ENCODE data around the gene KCTD5. TPM values are rescaled to one million over a fixed set of nuclear protein-coding genes. Genes with fewer than 3 reads are reported as not detected.
"Not testable (repeated sequence)": the region's sequence is repeated elsewhere in the genome, so short reads cannot be mapped to it uniquely, and the experiment has no call there.

The KCTD5 gene, protein sequence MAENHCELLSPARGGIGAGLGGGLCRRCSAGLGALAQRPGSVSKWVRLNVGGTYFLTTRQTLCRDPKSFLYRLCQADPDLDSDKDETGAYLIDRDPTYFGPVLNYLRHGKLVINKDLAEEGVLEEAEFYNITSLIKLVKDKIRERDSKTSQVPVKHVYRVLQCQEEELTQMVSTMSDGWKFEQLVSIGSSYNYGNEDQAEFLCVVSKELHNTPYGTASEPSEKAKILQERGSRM
- total RNA-seq, result 10 to 100 TPM; 27.5 to 30.1 TPM

DNA sequence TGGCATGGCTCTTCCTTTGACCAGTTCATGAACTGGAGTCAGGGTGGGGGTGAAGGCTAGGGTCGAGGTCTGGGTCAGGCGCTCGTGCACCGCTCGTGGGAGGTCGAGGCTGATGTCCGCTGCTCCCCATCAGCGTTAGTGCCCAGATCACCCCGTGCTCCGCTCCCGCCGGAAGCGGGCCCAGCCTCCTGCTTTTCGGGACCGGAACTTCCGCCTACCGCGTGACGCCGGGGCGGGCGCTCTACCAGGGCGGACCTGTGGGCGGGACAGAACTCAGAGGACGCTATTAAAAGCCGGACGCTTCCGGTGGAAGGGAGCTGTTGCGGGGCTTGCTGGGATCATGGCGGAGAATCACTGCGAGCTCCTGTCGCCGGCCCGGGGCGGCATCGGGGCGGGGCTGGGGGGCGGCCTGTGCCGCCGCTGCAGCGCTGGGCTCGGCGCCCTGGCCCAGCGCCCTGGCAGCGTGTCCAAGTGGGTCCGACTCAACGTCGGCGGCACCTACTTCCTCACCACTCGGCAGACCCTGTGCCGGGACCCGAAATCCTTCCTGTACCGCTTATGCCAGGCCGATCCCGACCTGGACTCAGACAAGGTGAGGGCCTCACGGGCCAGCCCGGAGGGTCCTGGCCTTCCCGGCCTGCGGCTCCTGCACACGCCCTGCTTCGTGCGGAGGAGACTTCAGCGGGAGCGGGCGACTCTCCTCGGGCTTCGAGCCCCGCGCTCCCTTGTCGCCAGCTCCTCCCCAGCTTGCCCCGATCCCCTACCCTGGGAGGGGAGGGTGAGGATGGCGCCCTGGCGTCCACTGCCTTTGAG lies at the start of gene KCTD5:
TSS of gene KCTD5 (plus strand) at position 315 of the 813 bp plus-strand sequence. CDS start at position 341, 26 bp downstream.
- ATAC-seq (ENCODE audit: low read depth) (peak; percentile 87), DNase-seq (peak; percentile 96)
- H3K36me3 Mint-ChIP-seq, result peaks cover 3% of the 10 kb centered on the region
- POLR2A ChIA-PET, result interaction anchor here (0.6 to 2.1 kb wide), 11 partner anchors 9 to 527 kb away, joined by 3 to 24 read pairs (median 3); partner anchors contain the start of genes FLYWCH2, PAQR4 and TRAF7
- H3K4me3 Mint-ChIP-seq, result peak within 1 kb of the TSS; percentile 97
- peaks cover 19% of the 10 kb centered on the region for H3K4me1 Mint-ChIP-seq
- H3K27me3 Mint-ChIP-seq, result no peaks in the 10 kb centered on the region
- H3K27ac Mint-ChIP-seq, result peak within 1 kb of the TSS; percentile 93
- H3K9me3 Mint-ChIP-seq, result no peaks in the 10 kb centered on the region

DNA sequence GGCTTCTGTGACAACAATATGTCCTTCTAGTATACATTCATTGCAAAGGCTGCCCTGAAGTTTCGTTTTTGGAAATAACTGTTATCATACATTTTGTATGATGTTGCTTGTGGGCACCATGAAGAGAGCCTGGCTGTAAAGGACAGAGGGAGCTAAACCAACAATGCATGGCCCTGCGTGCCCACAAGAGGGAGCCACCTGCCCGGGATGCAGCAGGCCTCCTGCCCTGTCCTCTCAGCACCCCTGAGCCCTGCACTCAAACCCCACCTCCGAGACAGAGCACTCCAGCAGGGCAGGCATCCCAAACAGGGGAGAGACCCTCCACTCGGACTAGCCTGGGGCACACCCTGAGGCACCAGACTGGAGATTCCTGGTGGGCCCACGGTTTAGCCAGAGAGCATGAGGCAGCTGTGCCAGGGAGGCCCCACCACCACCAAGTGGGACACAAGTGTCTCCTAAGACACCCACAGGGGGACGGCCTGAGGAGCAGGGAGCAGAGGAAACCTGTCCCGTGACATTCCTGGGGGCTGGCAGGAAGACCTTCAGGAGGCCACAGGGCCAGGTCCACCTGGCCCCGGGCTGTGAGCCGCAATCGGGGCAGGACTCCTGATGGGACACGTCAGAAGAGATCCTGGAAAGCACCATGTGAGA lies 43.1 kb upstream of the KCTD5 start:
- DNase-seq, H3K36me3 Mint-ChIP-seq, H3K27ac Mint-ChIP-seq, H3K4me1 Mint-ChIP-seq, H3K27me3 Mint-ChIP-seq, H3K4me3 Mint-ChIP-seq, H3K9me3 Mint-ChIP-seq, POLR2A ChIA-PET: not testable (repeated sequence)
- peak; percentile 81 for ATAC-seq (ENCODE audit: low read depth)

DNA sequence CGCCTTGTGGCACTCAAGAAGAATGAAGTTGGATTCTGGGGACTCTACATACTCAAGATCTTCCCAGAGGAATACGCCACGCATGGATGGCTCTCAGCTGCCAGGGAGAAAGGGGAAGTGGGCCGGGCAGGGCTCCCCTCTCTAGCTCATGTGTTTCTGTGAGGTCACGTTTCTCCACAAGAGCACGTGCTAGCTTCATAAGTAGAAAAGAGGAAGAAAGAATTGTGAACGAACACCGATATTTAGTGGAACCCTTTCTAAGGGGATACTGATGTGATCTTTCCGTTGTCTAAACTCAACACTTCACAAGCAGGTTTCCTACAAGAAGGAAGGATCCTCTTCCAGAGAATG lies 42.6 kb upstream of the KCTD5 start:
- H3K4me3 Mint-ChIP-seq; POLR2A ChIA-PET; DNase-seq; H3K9me3 Mint-ChIP-seq; H3K27ac Mint-ChIP-seq; H3K27me3 Mint-ChIP-seq; ATAC-seq (ENCODE audit: low read depth); H3K36me3 Mint-ChIP-seq; H3K4me1 Mint-ChIP-seq: not testable (repeated sequence)

DNA sequence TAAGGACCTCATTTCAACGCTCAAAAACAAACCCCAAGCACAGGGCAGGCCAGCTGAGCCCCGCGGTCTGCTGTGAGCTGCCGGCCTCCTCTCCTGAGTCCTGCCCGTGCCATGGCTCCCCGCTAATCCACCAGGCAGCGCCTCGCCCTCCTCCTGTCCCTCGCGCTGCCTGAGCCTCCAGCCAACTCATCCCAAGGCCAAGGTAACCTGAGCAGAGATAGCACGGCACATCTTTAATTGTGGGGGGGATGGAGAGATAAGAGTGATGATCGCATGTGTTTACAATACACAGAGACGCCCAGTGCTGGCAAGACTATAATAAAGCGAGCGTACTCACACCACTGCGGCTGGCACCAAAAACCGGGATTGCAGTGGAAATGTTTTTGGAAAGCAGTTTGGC lies 39.8 kb upstream of the KCTD5 start:
- H3K27ac Mint-ChIP-seq; H3K27me3 Mint-ChIP-seq; H3K36me3 Mint-ChIP-seq; H3K9me3 Mint-ChIP-seq; DNase-seq; ATAC-seq (ENCODE audit: low read depth); H3K4me3 Mint-ChIP-seq; POLR2A ChIA-PET; H3K4me1 Mint-ChIP-seq: not testable (repeated sequence)

DNA sequence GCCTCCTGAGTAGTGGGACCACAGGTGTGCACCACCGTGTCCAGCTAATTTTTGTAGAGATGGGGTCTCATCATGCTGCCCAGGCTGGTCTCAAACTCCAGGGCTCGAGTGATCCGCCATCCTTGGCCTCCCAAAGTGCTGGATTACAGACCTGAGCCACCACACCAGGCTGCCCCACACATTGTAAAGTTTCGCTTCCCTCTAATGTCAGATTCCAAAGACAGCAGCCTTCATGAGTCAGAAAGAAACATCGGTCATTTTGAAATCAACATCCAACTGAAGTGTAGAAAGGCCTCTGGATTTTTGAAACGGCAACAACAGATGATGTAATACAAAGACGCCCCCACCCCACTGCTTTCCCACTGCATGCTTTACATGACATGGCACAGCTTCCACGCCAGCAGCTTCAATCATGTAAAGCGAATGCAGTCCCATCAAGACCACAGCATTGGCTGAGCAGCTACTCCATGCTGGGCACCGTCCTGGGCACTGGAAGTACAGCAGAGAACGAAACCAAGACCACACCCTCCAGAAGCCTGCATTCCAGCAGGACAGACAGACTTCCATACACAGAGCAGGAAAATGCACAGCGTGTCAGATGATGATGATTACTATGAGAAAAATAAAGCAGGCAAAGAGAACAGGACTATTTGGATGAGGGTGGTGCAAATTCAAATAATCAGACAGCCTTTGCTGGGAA lies 37.4 kb upstream of the KCTD5 start:
- DNase-seq; H3K9me3 Mint-ChIP-seq; H3K4me1 Mint-ChIP-seq; POLR2A ChIA-PET; H3K27ac Mint-ChIP-seq; H3K27me3 Mint-ChIP-seq; ATAC-seq (ENCODE audit: low read depth); H3K36me3 Mint-ChIP-seq; H3K4me3 Mint-ChIP-seq: not testable (repeated sequence)

DNA sequence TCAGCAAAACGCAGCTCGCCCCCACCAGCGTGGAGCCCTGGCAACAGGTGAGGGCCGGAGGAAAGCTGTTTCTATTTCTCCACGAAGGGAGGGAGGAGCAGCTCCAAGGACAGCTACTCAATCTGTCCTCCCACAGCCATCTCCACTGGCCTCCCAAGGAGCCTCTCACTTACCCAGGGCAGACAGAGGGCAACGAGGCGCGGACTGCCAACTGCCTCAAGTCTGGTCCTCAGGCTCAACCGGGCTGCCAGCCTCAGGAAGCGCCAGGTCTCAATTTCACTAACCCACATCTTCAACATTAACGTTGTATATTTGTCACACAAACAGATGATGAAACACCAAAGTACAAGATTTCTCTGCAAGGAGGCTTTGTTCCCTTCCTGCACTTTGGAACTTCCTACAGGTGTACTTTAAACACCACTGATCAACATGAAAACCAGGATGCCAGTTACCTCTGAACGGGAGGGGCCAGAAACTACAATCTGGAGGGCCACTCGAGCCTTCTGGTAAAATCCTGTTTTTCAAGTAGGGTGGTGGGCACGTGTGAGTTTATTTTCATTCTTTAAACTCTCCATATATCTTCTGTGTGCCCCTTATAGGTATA lies 31.0 kb upstream of the KCTD5 start:
- not testable (repeated sequence) for H3K9me3 Mint-ChIP-seq, H3K4me1 Mint-ChIP-seq, H3K27ac Mint-ChIP-seq

DNA sequence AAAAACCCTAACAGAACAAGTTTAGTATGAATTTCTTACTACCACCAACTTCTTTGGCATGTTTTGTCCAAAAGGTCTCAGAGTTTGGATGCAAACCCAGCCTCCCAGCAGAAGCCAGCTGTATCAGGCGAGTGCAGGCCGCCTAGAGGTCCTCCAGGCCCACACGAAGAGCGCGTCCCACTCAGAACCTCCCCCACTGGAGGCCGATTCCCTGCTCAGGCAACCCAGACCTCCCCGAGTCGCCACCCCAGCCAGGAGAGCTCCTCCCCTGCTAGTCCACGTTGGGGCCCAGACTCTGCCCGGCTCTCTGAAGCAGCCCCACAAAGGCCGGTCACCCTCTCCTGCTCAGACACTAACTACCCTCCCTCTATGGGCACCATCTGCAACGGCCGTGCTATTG lies 28.4 kb upstream of the KCTD5 start:
- DNase-seq; H3K4me1 Mint-ChIP-seq; H3K27ac Mint-ChIP-seq; H3K9me3 Mint-ChIP-seq; H3K4me3 Mint-ChIP-seq; ATAC-seq (ENCODE audit: low read depth); H3K36me3 Mint-ChIP-seq; POLR2A ChIA-PET: not testable (repeated sequence)
- H3K27me3 Mint-ChIP-seq, result peaks cover 17% of the 10 kb centered on the region

More for the DNA sequence above, 31.0 kb upstream of the KCTD5 start:
- H3K4me3 Mint-ChIP-seq; ATAC-seq (ENCODE audit: low read depth); DNase-seq; POLR2A ChIA-PET; H3K36me3 Mint-ChIP-seq: not testable (repeated sequence)
- H3K27me3 Mint-ChIP-seq, result peaks cover 10% of the 10 kb centered on the region

DNA sequence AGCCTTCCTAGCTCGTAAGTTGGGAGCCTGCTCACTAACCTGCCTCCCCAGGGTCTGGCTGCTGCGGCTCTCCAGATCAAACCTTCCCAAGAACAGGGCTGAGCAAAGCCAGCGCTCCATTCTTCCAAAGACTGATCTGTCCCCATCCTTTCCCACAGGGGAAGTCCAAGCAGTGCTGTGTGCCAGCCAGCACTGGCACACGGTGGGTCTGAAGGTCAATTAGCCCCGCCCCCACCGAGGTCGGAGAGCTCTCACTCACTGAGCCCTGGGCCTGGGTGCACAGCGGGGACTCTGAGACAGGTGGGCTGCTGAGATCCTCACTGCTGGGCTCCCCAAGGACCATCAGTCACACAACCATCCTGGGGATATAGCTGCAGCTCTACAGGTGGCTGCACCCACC lies 27.4 kb upstream of the KCTD5 start:
- ATAC-seq (ENCODE audit: low read depth); H3K9me3 Mint-ChIP-seq; H3K27ac Mint-ChIP-seq; H3K4me3 Mint-ChIP-seq; DNase-seq; H3K4me1 Mint-ChIP-seq; POLR2A ChIA-PET; H3K36me3 Mint-ChIP-seq: not testable (repeated sequence)
- H3K27me3 Mint-ChIP-seq, result peaks cover 17% of the 10 kb centered on the region

DNA sequence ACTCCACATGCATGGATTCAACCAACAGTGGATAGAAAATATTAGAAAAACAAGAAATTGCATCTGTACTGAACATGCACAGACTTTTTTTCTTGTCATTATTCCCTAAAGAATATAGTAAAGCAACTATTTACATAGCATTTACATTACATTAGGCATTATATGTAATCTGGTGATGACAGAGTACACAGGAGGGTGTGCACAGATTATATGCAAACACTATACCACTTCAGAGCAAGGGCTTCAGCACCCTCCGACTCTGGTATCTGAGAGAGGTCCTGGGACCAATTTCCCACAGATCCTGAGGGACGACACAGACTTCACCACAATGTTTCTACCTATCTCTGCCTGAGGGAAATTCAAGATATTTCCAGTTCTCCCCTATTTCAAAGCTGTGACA lies 25.3 kb upstream of the KCTD5 start:
- Mint-ChIP-seq H3K9me3 (no peaks in the 10 kb centered on the region), H3K27me3 (peaks cover 17% of the 10 kb centered on the region), H3K36me3 (no peaks in the 10 kb centered on the region), H3K4me1 (no peaks in the 10 kb centered on the region), H3K4me3 (no peak overlapping the region), H3K27ac (no peak overlapping the region)
- POLR2A ChIA-PET, result no interaction called here
- DNase-seq (no peak), ATAC-seq (ENCODE audit: low read depth) (no peak)

DNA sequence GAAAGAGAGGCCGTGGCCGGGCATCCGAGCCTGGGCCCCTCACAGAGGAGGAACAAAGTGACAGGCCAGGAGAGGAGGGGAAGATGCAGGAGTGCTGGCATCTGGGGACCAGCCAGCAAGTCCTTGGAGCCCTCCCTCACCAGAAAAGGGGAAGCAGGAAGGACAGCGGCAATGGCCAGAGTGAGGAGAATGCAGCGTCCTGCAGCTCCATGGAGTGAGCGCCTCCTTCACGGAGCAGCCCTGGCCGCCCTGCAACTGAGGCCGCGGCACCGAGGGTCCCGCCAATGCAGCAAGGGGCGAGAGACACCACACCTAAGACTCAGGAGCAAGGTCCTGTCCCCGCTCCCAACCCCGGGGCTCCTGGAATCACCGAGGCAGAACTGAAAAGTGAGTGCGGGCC lies 24.5 kb upstream of the KCTD5 start:
- H3K36me3 Mint-ChIP-seq; H3K27ac Mint-ChIP-seq; H3K4me3 Mint-ChIP-seq; DNase-seq; H3K4me1 Mint-ChIP-seq; POLR2A ChIA-PET; ATAC-seq (ENCODE audit: low read depth); H3K9me3 Mint-ChIP-seq: not testable (repeated sequence)
- peaks cover 17% of the 10 kb centered on the region for H3K27me3 Mint-ChIP-seq

DNA sequence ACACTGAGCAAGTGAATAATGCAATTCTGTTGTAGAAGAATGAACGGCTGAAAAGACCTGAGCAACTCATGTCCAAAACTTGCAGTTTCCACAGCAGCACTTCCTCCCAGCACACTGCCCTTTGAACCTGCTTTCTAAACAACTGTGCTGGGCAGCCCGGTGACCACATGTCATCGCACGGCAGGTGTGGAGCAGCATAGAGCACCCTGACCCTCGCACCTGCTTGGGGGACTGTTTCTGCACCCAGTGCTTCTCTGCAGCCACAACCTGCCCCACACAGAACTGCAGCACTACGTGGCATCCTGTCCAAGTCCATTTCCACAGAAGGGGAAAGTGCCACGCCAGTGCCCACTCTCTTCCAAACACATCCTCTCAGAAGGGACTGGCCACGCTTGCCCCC lies 22.8 kb upstream of the KCTD5 start:
- POLR2A ChIA-PET; H3K4me1 Mint-ChIP-seq; ATAC-seq (ENCODE audit: low read depth); H3K36me3 Mint-ChIP-seq; H3K9me3 Mint-ChIP-seq; H3K27ac Mint-ChIP-seq; DNase-seq; H3K4me3 Mint-ChIP-seq: not testable (repeated sequence)
- H3K27me3 Mint-ChIP-seq, result peaks cover 17% of the 10 kb centered on the region

DNA sequence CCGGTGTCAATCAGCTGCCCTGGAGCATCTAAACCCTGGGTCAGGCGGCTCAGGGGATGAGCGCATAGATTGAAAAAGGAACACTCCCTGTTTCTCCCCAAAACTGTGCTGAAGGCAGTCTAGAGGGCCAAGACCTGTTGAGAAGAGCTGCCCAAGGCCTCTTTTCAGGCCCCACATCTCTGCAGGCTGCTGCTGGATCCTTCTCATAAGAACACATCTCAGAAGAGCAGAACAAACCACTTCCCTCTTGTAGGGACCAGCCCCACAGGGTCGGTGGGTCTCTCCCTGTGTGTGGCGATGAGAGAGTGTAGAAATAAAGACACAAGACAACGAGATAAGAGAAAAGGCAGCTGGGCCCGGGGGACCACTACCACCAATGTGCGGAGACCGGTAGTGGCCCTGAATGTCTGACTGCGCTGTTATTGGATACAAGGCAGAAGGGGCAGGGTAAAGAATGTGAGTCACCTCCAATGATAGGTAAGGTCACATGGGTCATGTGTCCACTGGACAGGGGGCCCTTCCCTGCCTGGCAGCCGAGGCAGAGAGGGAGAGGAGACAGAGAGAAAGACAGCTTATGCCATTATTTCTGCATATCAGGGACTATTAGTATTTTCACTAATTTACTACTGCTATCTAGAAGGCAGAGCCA lies 22.2 kb upstream of the KCTD5 start:
- H3K4me1 Mint-ChIP-seq; ATAC-seq (ENCODE audit: low read depth); H3K4me3 Mint-ChIP-seq; POLR2A ChIA-PET; H3K9me3 Mint-ChIP-seq; H3K27ac Mint-ChIP-seq; DNase-seq; H3K36me3 Mint-ChIP-seq: not testable (repeated sequence)
- H3K27me3 Mint-ChIP-seq, result peaks cover 17% of the 10 kb centered on the region

Data from activated naive CD8-positive, alpha-beta T cell treated with anti-CD3 and anti-CD28 coated beads, Interleukin-2, amount 10 ng/mL, durations not matched to agents 7 days and 5 days (primary cell).